A673 (cell line): ENCODE results near the gene SYT9. TPM values are rescaled to one million over a fixed set of nuclear protein-coding genes. Genes with fewer than 3 reads are reported as not detected.

Experiments used
- BruUV-seq: library from RNA; stranded (reverse); fragments of 400-500 nt; replicated peaks from 2 replicates; lab custom pipeline; 2021; lab: Mats Ljungman, UMichigan
- CTCF ChIA-PET: fragments of 300-600 bp; sonication (Branson Sonifier 250); formaldehyde crosslinking; loops from one replicate; lab custom pipeline; 2022; ENCODE audit warnings: antibody characterized with exemption; lab: Charles Lee
- POLR2A ChIA-PET: fragments of 300-600 bp; sonication (Branson Sonifier 250); formaldehyde crosslinking; loops from one replicate; lab custom pipeline; 2022; ENCODE audit warnings: antibody characterized with exemption; ENCODE audit not compliant: low non-redundant PET; lab: Charles Lee
- DNase-seq: peaks from one replicate; pipeline ENCODE4 v3.0.0-alpha.2; 2015; ENCODE audit warnings: low spot score
- H3K27ac ChIP-seq: fragments of 200-600 bp; sonication (generic); 2 replicates; pipeline ENCODE4 v1.5.1; 2016; ENCODE audit warnings: mixed run types, low read depth, mild to moderate bottlenecking, mixed read lengths, antibody characterized with exemption, low read length; ENCODE audit not compliant: poor library complexity, severe bottlenecking
- H3K27me3 ChIP-seq: fragments of 200-600 bp; sonication (generic); replicated peaks from 2 replicates; pipeline ENCODE4 v1.6.1; 2017; ENCODE audit warnings: mixed run types, low read depth, mild to moderate bottlenecking, mixed read lengths, antibody characterized with exemption, low read length; ENCODE audit not compliant: insufficient read depth, poor library complexity
- H3K36me3 ChIP-seq: fragments of 200-600 bp; sonication (generic); 2 replicates; pipeline ENCODE4 v1.6.1; 2016; ENCODE audit warnings: mixed run types, mild to moderate bottlenecking, mixed read lengths, antibody characterized with exemption, low read length; ENCODE audit not compliant: insufficient read depth, poor library complexity, severe bottlenecking
- H3K4me1 ChIP-seq: fragments of 200-600 bp; sonication (generic); 2 replicates; pipeline ENCODE4 v1.6.1; 2017; ENCODE audit warnings: mixed run types, mild to moderate bottlenecking, mixed read lengths, antibody characterized with exemption, low read length; ENCODE audit not compliant: insufficient read depth, poor library complexity, severe bottlenecking
- H3K4me3 ChIP-seq: fragments of 200-600 bp; sonication (generic); 2 replicates; pipeline ENCODE4 v1.5.1; 2016; ENCODE audit warnings: low read depth, mixed run types, mild to moderate bottlenecking, mixed read lengths, low read length; ENCODE audit not compliant: poor library complexity, severe bottlenecking
- H3K9me3 ChIP-seq: fragments of 200-600 bp; sonication (generic); 2 replicates; pipeline ENCODE4 v1.6.1; 2016; ENCODE audit warnings: mixed run types, low read depth, mild to moderate bottlenecking, mixed read lengths, antibody characterized with exemption, low read length; ENCODE audit not compliant: poor library complexity, severe bottlenecking
- CTCF ChIP-seq: fragments of 300-800, 200-600 bp; sonication (generic); conservative IDR thresholded peaks from 2 replicates; pipeline ENCODE4 v1.5.1; 2017; ENCODE audit warnings: low read depth, mild to moderate bottlenecking, antibody characterized with exemption, low read length, moderate library complexity, mixed read lengths
- EZH2 ChIP-seq: fragments of 200-600 bp; sonication (generic); IDR thresholded peaks from 2 replicates; pipeline ENCODE4 v1.6.1; 2017; ENCODE audit warnings: borderline replicate concordance, low read depth, mild to moderate bottlenecking, mixed read lengths, antibody characterized with exemption, low read length; ENCODE audit not compliant: poor library complexity, severe bottlenecking
- intact Hi-C: fragments of 100-400 bp; cut with micrococcal nuclease; formaldehyde crosslinking; loops from one replicate; pipeline ENCODE4 v1.10.0; 2022; ENCODE audit not compliant: unreplicated experiment
- total RNA-seq: library from RNA; stranded (reverse); gene quantifications from 2 replicates; pipeline ENCODE4 v1.2.3, GENCODE V29; 2021

SYT9 gene
- total RNA-seq, 1 experiment from 2014 or later, result not detected

GRCh38 chr11:7449841-7450214 lies 198.1 kb downstream of the SYT9 start:
- no peak for TF ChIP-seq EZH2
- TF ChIP-seq CTCF, result no peak
- Histone ChIP-seq H3K9me3 (no peaks in the 10 kb centered on the region), H3K27ac (no peak overlapping the region), H3K4me3 (no peak overlapping the region), H3K4me1 (no peaks in the 10 kb centered on the region), H3K36me3 (no peaks in the 10 kb centered on the region), H3K27me3 (no peaks in the 10 kb centered on the region)
- no TSS peak for BruUV-seq
- CTCF ChIA-PET, result no interaction called here
- no peak for DNase-seq
- intact Hi-C loops, result no loop called here
- POLR2A ChIA-PET, result no interaction called here

DNA sequence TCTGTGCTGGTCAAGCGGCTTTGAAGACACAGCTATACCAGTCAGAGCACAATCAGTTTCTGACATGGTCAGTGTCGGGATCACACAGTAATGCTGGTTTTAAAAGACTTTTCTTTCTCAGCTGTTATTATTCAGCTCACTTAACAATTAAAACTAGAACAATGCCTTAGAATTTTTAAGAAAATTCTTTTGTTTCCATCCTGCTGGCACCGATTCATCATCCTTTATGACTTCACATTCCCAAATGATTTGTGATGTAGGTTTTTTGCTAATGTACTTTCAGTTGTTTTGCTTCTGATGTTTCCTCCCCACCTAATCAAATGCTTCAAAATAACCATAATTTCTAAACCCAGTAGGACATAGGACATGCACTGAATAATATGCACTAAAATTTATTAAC lies 199.1 kb downstream of the SYT9 start:
- H3K9me3 ChIP-seq, result no peaks in the 10 kb centered on the region
- intact Hi-C loops, result no loop called here
- no peaks in the 10 kb centered on the region for H3K27me3 ChIP-seq
- H3K36me3 ChIP-seq, result no peaks in the 10 kb centered on the region
- no peaks in the 10 kb centered on the region for H3K4me1 ChIP-seq
- no peak for DNase-seq
- no TSS peak for BruUV-seq
- H3K27ac ChIP-seq, result no peak overlapping the region
- POLR2A ChIA-PET, result no interaction called here
- no peak for TF ChIP-seq CTCF
- TF ChIP-seq EZH2, result no peak
- H3K4me3 ChIP-seq, result no peak overlapping the region
- CTCF ChIA-PET, result no interaction called here

GRCh38 chr11:7451520-7451919 lies 199.8 kb downstream of the SYT9 start:
- Histone ChIP-seq H3K9me3 (no peaks in the 10 kb centered on the region), H3K36me3 (no peaks in the 10 kb centered on the region), H3K27ac (no peak overlapping the region), H3K4me3 (no peak overlapping the region), H3K27me3 (no peaks in the 10 kb centered on the region), H3K4me1 (no peaks in the 10 kb centered on the region)
- TF ChIP-seq CTCF (no peak), EZH2 (no peak)
- ChIA-PET POLR2A (no interaction called here), CTCF (no interaction called here)
- BruUV-seq, result no TSS peak
- intact Hi-C loops, result no loop called here
- no peak for DNase-seq
